Endothelial cell (in vitro differentiated cells): ENCODE data around the gene SZRD1. TPM values are rescaled to one million over a fixed set of nuclear protein-coding genes. Genes with fewer than 3 reads are reported as not detected.
A peak's percentile ranks its signal among the peaks of the same experiment; 100 is the strongest.

Experiments used
- DNase-seq: peaks from one replicate; pipeline ENCODE4 v3.0.0; 2021; ENCODE audit warnings: low spot score
- H3K27ac Mint-ChIP-seq: one replicate; pipeline ENCODE4 v1.8.0; 2021; ENCODE audit warnings: mixed read lengths, inconsistent platforms; ENCODE audit not compliant: unreplicated experiment
- H3K27me3 Mint-ChIP-seq: one replicate; pipeline ENCODE4 v1.8.0; 2021; ENCODE audit warnings: mild to moderate bottlenecking, moderate library complexity, mixed read lengths, inconsistent platforms; ENCODE audit not compliant: unreplicated experiment
- H3K36me3 Mint-ChIP-seq: one replicate; pipeline ENCODE4 v1.8.0; 2021; ENCODE audit warnings: mild to moderate bottlenecking, low read depth, mixed read lengths, inconsistent platforms; ENCODE audit not compliant: unreplicated experiment
- H3K4me1 Mint-ChIP-seq: one replicate; pipeline ENCODE4 v1.8.0; 2021; ENCODE audit warnings: mild to moderate bottlenecking, mixed read lengths, inconsistent platforms; ENCODE audit not compliant: unreplicated experiment
- H3K4me3 Mint-ChIP-seq: one replicate; pipeline ENCODE4 v1.8.0; 2021; ENCODE audit warnings: mild to moderate bottlenecking, mixed read lengths, inconsistent platforms; ENCODE audit not compliant: unreplicated experiment
- H3K9me3 Mint-ChIP-seq: one replicate; pipeline ENCODE4 v1.8.0; 2021; ENCODE audit warnings: mixed read lengths, inconsistent platforms; ENCODE audit not compliant: unreplicated experiment
- total RNA-seq: library from RNA; stranded (reverse); fragmentation: NEBNext Ultra II Directional; extraction: Animal tissue kit (Norgen Biotek cat#: 25700); gene quantifications from one replicate; pipeline ENCODE4 v1.2.1, GENCODE V29; 2021; ENCODE audit not compliant: unreplicated experiment
- TF ChIP-seq, protein P1 (sequence below): fragments of 200-600 bp; sonication (generic); IDR thresholded peaks from one replicate; pipeline ENCODE4 v1.5.0; 2021; ENCODE audit warnings: antibody characterized with exemption; ENCODE audit not compliant: unreplicated experiment

Gene SZRD1
- total RNA-seq, 1 donor from 2014 or later, result 127 TPM

DNA sequence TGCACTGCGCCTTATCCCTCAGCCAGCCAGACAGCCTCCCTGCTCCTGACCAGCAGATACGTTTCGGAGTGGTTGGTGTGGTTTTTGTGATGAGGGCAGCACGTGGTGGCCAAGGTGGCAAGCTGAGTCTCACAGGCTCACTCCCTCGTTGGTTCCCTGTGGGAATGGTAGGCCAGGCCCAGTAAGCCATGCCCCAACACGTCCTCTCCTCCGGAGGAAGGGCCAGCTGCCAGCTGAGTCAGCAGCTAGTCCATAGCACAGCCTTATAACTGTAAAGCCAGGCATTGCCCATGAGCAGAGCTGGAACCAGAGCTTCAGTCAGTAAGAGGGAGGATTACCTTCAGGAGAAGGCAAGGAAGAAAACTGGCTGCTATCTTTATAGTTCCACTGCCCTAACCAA lies 29.5 kb downstream of the SZRD1 start:
- DNase-seq, result no peak
- Mint-ChIP-seq H3K36me3 (peaks cover 15% of the 10 kb centered on the region), H3K27me3 (peaks cover 4% of the 10 kb centered on the region), H3K4me3 (peak overlapping the region; percentile 42), H3K4me1 (peaks cover 43% of the 10 kb centered on the region), H3K27ac (peak overlapping the region; percentile 30), H3K9me3 (no peaks in the 10 kb centered on the region)
- TF ChIP-seq, protein P1, sequence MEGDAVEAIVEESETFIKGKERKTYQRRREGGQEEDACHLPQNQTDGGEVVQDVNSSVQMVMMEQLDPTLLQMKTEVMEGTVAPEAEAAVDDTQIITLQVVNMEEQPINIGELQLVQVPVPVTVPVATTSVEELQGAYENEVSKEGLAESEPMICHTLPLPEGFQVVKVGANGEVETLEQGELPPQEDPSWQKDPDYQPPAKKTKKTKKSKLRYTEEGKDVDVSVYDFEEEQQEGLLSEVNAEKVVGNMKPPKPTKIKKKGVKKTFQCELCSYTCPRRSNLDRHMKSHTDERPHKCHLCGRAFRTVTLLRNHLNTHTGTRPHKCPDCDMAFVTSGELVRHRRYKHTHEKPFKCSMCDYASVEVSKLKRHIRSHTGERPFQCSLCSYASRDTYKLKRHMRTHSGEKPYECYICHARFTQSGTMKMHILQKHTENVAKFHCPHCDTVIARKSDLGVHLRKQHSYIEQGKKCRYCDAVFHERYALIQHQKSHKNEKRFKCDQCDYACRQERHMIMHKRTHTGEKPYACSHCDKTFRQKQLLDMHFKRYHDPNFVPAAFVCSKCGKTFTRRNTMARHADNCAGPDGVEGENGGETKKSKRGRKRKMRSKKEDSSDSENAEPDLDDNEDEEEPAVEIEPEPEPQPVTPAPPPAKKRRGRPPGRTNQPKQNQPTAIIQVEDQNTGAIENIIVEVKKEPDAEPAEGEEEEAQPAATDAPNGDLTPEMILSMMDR, result no peak

DNA sequence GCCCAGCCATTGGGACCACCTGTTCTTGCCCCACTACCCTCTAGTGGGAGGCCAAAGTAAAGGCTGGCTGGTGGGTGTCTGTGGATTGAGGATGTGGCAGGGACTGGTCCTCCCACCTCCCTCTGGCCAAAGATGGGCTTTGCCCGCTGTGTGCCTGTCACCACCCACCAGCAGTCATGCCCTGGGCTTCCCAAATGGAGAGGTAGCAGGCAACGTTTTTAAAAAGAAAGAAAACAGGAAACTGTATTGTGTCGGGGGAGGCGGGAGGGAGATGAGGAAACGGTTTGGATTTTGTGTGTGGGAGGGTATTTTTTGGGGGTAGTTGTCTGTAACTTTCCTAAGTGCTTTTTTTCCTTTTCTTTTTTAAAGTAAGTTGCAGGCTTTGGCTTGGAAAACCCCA lies 30.1 kb downstream of the SZRD1 start:
- H3K27ac Mint-ChIP-seq, result no peak overlapping the region
- peaks cover 37% of the 10 kb centered on the region for H3K4me1 Mint-ChIP-seq
- DNase-seq, result no peak
- peak overlapping the region; percentile 42 for H3K4me3 Mint-ChIP-seq
- peaks cover 4% of the 10 kb centered on the region for H3K27me3 Mint-ChIP-seq
- no peaks in the 10 kb centered on the region for H3K9me3 Mint-ChIP-seq
- TF ChIP-seq, protein P1, result no peak
- peaks cover 15% of the 10 kb centered on the region for H3K36me3 Mint-ChIP-seq

DNA sequence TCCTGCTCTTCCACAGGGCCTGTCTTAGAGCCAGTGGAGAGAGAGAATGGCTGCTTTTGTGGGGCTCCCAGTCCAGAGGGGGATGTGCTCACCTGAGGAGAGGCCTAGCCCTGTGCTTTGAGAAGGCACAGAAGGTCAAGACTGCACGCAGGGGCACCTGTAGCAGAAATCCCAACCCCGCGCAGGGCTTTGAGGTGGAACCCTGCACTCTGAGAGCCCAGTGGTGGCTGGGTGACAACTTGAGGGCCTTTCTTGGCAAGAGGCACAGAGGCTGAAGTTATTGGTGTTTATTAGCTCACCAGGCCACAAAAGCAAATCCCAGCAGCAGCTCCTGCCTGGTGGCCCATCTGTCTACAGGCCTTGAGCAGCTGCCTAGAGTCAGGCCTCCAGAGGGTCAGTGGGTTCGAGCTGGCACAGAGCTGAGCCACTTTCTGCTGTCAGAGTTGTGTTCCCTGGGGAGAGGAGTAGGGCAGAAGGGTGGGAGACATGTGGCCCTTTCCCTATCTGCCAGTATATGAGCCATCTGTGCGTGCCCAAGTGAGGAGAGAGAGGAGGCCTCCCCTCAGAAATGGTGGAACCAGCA lies 31.4 kb downstream of the SZRD1 start:
- TF ChIP-seq, protein P1, result no peak
- DNase-seq, result no peak

DNA sequence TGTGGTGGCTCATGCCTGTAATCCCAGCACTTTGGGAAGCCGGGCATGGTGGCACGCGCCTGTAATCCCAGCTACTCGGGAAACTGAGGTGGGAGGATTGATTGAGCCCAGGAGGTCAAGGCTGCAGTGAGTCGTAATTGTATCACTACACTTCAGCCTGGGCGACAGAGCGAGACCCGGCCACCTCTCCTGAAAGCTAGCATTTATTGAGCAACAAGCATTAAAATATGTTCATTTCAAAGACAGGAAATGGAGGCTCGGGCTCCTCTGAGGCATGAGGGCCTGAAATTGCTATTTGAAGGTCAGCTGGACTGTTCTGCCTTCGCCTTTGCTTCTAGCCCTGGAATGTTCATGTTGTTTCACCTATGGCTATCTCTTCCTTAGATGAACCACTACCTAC lies 35.7 kb downstream of the SZRD1 start:
- no peaks in the 10 kb centered on the region for H3K4me1 Mint-ChIP-seq

More for the DNA sequence above, 31.4 kb downstream of the SZRD1 start:
- Mint-ChIP-seq H3K4me1 (peaks cover 26% of the 10 kb centered on the region), H3K4me3 (no peak overlapping the region), H3K36me3 (peaks cover 15% of the 10 kb centered on the region), H3K9me3 (no peaks in the 10 kb centered on the region), H3K27ac (no peak overlapping the region), H3K27me3 (peaks cover 4% of the 10 kb centered on the region)

DNA sequence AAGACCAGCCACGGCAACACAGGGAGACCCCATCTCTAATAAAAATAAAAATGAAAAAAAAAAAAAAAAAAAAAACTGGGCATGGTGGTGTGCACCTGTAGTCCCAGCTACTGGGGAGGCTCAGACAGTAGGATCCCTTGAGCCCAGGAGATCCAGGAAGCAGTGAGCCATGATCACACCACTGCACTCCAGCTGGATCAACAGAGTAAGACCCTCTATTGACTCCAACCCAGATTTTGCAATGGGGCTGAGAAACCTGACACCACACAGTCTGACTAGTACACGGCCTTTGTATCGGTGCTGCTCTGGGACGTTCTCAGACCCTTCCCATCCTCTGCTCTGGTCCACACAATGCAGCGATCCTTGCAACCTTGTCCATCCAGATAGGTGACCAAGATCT lies 38.4 kb downstream of the SZRD1 start:
- no peak overlapping the region for H3K4me3 Mint-ChIP-seq
- H3K4me1 Mint-ChIP-seq, result no peaks in the 10 kb centered on the region
- H3K36me3 Mint-ChIP-seq, result no peaks in the 10 kb centered on the region
- DNase-seq, result no peak
- H3K27me3 Mint-ChIP-seq, result peaks cover 4% of the 10 kb centered on the region
- no peaks in the 10 kb centered on the region for H3K9me3 Mint-ChIP-seq
- H3K27ac Mint-ChIP-seq, result no peak overlapping the region
- TF ChIP-seq, protein P1, result no peak

More for the DNA sequence above, 35.7 kb downstream of the SZRD1 start:
- Mint-ChIP-seq H3K9me3 (no peaks in the 10 kb centered on the region), H3K27me3 (peaks cover 6% of the 10 kb centered on the region), H3K27ac (no peak overlapping the region), H3K4me3 (no peak overlapping the region), H3K36me3 (no peaks in the 10 kb centered on the region)
- DNase-seq, result no peak
- TF ChIP-seq, protein P1, result no peak
